Spleen (tissue), 11 donors: ENCODE measurements around the gene RELB. TPM values are rescaled to one million over a fixed set of nuclear protein-coding genes. Genes with fewer than 3 reads are reported as not detected.
"Not testable (repeated sequence)": the region's sequence is repeated elsewhere in the genome, so short reads cannot be mapped to it uniquely, and the experiment has no call there.

Experiments
- DNase-seq: peaks from one replicate; pipeline ENCODE4 v3.0.0-alpha.2; 2020
- H3K27ac ChIP-seq, 8 donors: fragments of 200-600 bp; sonication (generic) in 7 of 8; 1 replicate in 4 of 8; 2 replicates in 4 of 8; pipeline versions ENCODE4 v1.5.0 to v1.8.0; 2016 to 2021; ENCODE audit warnings: inconsistent platforms in 4 of 8, mild to moderate bottlenecking in 4 of 8, moderate library complexity in 1 of 8
- H3K27me3 ChIP-seq, 7 donors: fragments of 200-600 bp; sonication (generic) in 6 of 7; replicated peaks in 1 of 7; 1 replicate in 4 of 7; 2 replicates in 3 of 7; pipeline versions ENCODE4 v1.5.0 to v1.8.0; 2016 to 2021; ENCODE audit warnings: inconsistent platforms in 3 of 7, mild to moderate bottlenecking in 1 of 7
- H3K36me3 ChIP-seq, 6 donors: fragments of 200-600 bp; sonication (generic) in 5 of 6; 1 replicate in 4 of 6; 2 replicates in 2 of 6; pipeline versions ENCODE4 v1.5.0 to v1.8.0; 2016 to 2021; ENCODE audit warnings: inconsistent platforms in 2 of 6
- H3K4me1 ChIP-seq, 6 donors: fragments of 200-600 bp; sonication (generic) in 5 of 6; 1 replicate in 3 of 6; 2 replicates in 3 of 6; pipeline versions ENCODE4 v1.5.0 to v1.8.0; 2016 to 2021; ENCODE audit warnings: inconsistent platforms in 3 of 6
- H3K4me3 ChIP-seq, 8 donors: fragments of 200-600 bp; sonication (generic) in 7 of 8; 1 replicate in 4 of 8; 2 replicates in 4 of 8; pipeline versions ENCODE4 v1.5.0 to v1.8.0; 2016 to 2021; ENCODE audit warnings: inconsistent platforms in 4 of 8, mild to moderate bottlenecking in 4 of 8, moderate library complexity in 2 of 8
- H3K9me3 ChIP-seq, 8 donors: fragments of 200-600 bp; sonication (generic) in 7 of 8; 1 replicate in 4 of 8; 2 replicates in 4 of 8; pipeline versions ENCODE4 v1.5.0 to v1.8.0; 2016 to 2021; ENCODE audit warnings: inconsistent platforms in 4 of 8
- CTCF ChIP-seq, 11 experiments: fragments of 200-600 bp in 7 of 11; fragments of 450-650 bp in 4 of 11; sonication (generic) in 4 of 11; IDR thresholded peaks in 8 of 11; conservative IDR thresholded peaks in 3 of 11; 1 replicate in 7 of 11; 2 replicates in 4 of 11; pipeline versions ENCODE4 v1.4.0 to v1.8.0; 2016 to 2021; ENCODE audit warnings: antibody characterized with exemption in 11 of 11, inconsistent platforms in 4 of 11, mild to moderate bottlenecking in 1 of 11
- POLR2A ChIP-seq, 3 donors: fragments of 450-650 bp; IDR thresholded peaks; one replicate each; pipeline ENCODE4 v1.5.1; 2017; ENCODE audit warnings: antibody characterized with exemption in 3 of 3, mild to moderate bottlenecking in 1 of 3
- POLR2AphosphoS5 ChIP-seq, 3 donors: sonication (generic); formaldehyde crosslinking; IDR thresholded peaks; one replicate each; pipeline ENCODE4 v1.5.1; 2017; ENCODE audit warnings: antibody characterized with exemption in 3 of 3
- WGBS, 5 donors: extraction: QIAGEN DNeasy Blood & Tissue Kit in 3 of 5; methylation state at CpG; one replicate each; pipeline versions ENCODE4 v1.1.5 to v1.1.7; 2013 to 2018; 5-methylcytosine and 5-hydroxymethylcytosine counted together
- intact Hi-C: fragments of 100-400 bp; cut with DNase I; formaldehyde crosslinking; loops from one replicate; pipeline ENCODE4 v1.15.0; 2023; ENCODE audit warnings: low total_unique reads
- polyA plus RNA-seq, 3 donors: library from polyadenylated mRNA; stranded (reverse); fragments of 200-250 nt; gene quantifications; one replicate each; pipeline ENCODE4 v1.2.1, GENCODE V29; 2013
- total RNA-seq, 7 donors: library from RNA; depleted of rRNA in 3 of 7; stranded (reverse); fragments of >200 nt in 3 of 7; fragmentation: NEBNext Ultra II Directional in 4 of 7; extraction: Animal tissue kit (Norgen Biotek cat#: 25700) in 4 of 7; gene quantifications; one replicate each; pipeline versions ENCODE4 v1.1.0 to v1.2.1, GENCODE V29; 2016 to 2021
- donor health status: healthy with polysubstance abuse.
- donor health status: DM: no; HTN: no; CAD: no; lungs with moderate emphysema.
- donor health status: DM: no; HTN: no; CAD: no.
- donor health status: Bipolar disorder and iron deficiency.
- donor health status: healthy.
- donor health status: DM: no; HTN: no; CAD: no.
- donor health status: DM: yes; HTN: yes; CAD: no.

The RELB gene
- total and polyA plus RNA-seq, 10 donors, result 16.6 to 67.4 (median 34.7) TPM

- H3K4me3 ChIP-seq, result no peak overlapping the region
- H3K36me3 ChIP-seq, result peaks cover 0 to 100% (median 60%) of the 10 kb centered on the region in 6 donors
- TF ChIP-seq CTCF (IDR thresholded peaks at IDR 0.05 in 8 of 11, conservative IDR thresholded peaks at IDR 0.05 in 3 of 11) (no peak), POLR2AphosphoS5 (IDR thresholded peaks at IDR 0.05) (no peak), POLR2A (IDR thresholded peaks at IDR 0.05) (no peak)
- intact Hi-C loops, result no loop called here
- peaks cover 0 to 16% (median 2%) of the 10 kb centered on the region in 6 donors for H3K4me1 ChIP-seq
- no peak overlapping the region for H3K27ac ChIP-seq
- 95 to 100% (median 97%) methylated on average over 5 of the region's 5 CpGs for WGBS, 5 donors
- H3K9me3 ChIP-seq, result no peaks in the 10 kb centered on the region
- no peaks in the 10 kb centered on the region for H3K27me3 ChIP-seq
- no peak for DNase-seq
Observed at GRCh38 chr19:44969437-44969836, 31.8 kb upstream of the RELB start.

GRCh38 chr19:44971451-44971850, 29.8 kb upstream of the RELB start:
- H3K27me3 ChIP-seq, intact Hi-C loops, H3K9me3 ChIP-seq, H3K27ac ChIP-seq, H3K4me3 ChIP-seq, DNase-seq: not testable (repeated sequence)
- WGBS, 5 donors, result 86 to 96% (median 90%) methylated on average over 6 of the region's 6 CpGs
- H3K4me1 ChIP-seq, result peaks cover 0 to 16% (median 2%) of the 10 kb centered on the region in 6 donors
- H3K36me3 ChIP-seq, result peaks cover 3 to 100% (median 62%) of the 10 kb centered on the region in 6 donors

DNA sequence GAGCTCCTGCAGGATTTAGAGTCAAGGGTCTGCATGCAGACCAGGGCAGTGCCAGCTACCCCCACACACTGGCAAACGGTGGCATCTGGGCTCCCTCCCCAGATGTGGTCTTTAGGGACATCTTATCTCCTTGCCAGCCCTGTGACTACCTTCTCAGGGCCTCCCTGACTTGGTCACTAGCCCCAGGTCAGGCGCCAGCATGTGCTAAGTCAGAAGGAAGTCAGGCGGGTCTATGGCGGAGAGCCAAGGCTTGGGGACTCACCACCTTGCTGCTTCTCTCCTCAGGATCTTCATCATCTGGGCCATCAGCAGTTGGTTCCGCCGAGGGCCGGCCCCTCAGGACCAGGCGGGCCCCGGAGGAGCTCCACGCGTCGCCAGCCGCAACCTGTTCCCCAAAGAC, 28.5 kb upstream of the RELB start:
- no peak for TF ChIP-seq POLR2A (IDR thresholded peaks at IDR 0.05)
- TF ChIP-seq CTCF (IDR thresholded peaks at IDR 0.05 in 8 of 11, conservative IDR thresholded peaks at IDR 0.05 in 3 of 11), result no peak
- TF ChIP-seq POLR2AphosphoS5 (IDR thresholded peaks at IDR 0.05), result no peak
- H3K27me3 ChIP-seq, result no peaks in the 10 kb centered on the region
- no peak for DNase-seq
- intact Hi-C loops, result no loop called here
- H3K27ac ChIP-seq, result peak overlapping the region in 3 of 8 donors; percentile 2 to 21 (median 15)
- H3K4me3 ChIP-seq, result no peak overlapping the region
- WGBS, 5 donors, result 87 to 100% (median 89%) methylated on average over 9 to 13 of the region's 13 CpGs
- H3K4me1 ChIP-seq, result peaks cover 0 to 16% (median 2%) of the 10 kb centered on the region in 6 donors
- H3K9me3 ChIP-seq, result no peaks in the 10 kb centered on the region
- H3K36me3 ChIP-seq, result peaks cover 8 to 100% (median 62%) of the 10 kb centered on the region in 6 donors

DNA sequence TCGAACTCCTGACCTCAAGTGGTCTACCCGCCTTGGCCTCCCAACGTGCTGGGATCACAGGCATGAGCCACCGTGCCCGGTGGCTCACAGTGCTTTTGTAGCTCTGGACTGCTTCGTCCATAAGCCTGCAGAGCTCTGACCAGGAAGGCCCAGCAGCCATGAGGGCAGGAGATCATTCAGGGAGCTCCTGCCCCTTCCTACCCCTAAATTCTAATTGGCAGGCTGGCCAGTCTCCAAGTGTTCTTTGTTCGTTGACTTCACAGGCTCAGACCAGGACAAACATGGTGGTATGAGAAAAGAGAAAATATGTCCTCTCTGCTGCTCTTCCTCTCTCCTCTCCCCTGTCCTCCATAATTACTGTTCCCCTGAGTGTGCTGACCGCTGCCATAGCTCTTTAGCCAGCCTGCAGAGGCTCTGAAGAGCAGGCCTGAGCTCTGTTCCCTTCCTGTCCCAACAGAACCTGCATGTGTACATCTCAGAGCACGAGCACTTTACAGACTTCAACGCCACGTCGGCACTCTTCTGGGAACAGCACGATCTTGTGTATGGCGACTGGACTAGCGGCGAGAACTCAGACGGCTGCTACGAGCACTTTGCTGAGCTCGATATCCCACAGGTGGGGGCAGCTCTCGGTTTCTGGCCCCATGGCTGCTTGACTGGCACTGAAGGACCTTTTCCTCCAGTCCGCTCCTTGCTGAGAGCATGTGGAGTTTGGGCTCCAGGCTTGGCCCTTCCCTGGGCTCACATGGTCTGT, 27.1 kb upstream of the RELB start:
- DNase-seq, result no peak
- Histone ChIP-seq H3K4me1 (peaks cover 0 to 16% (median 2%) of the 10 kb centered on the region in 6 donors), H3K4me3 (no peak overlapping the region), H3K36me3 (peaks cover 8 to 100% (median 68%) of the 10 kb centered on the region in 6 donors), H3K27me3 (no peaks in the 10 kb centered on the region), H3K27ac (peak overlapping the region in 1 of 8 donors; percentile 7), H3K9me3 (no peaks in the 10 kb centered on the region)
- intact Hi-C loops, result no loop called here
- 93 to 95% (median 95%) methylated on average over 20 to 21 of the region's 21 CpGs for WGBS, 5 donors
- TF ChIP-seq CTCF (IDR thresholded peaks at IDR 0.05 in 8 of 11, conservative IDR thresholded peaks at IDR 0.05 in 3 of 11) (no peak), POLR2AphosphoS5 (IDR thresholded peaks at IDR 0.05) (no peak), POLR2A (IDR thresholded peaks at IDR 0.05) (no peak)
